Caco-2 (cell line): ENCODE data around the gene SDSL. TPM values are rescaled to one million over a fixed set of nuclear protein-coding genes. Genes with fewer than 3 reads are reported as not detected.

Experiments used
- BruUV-seq: library from RNA; stranded (reverse); fragments of 400-500 nt; replicated peaks from 2 replicates; lab custom pipeline; 2021; lab: Mats Ljungman, UMichigan
- CTCF ChIA-PET: fragments of 300-600 bp; sonication (Branson Sonifier 250); formaldehyde crosslinking; loops from one replicate; lab custom pipeline; 2022; ENCODE audit warnings: antibody characterized with exemption; lab: Charles Lee
- POLR2A ChIA-PET: fragments of 300-600 bp; sonication (Branson Sonifier 250); formaldehyde crosslinking; loops from one replicate; lab custom pipeline; 2022; ENCODE audit warnings: antibody characterized with exemption; lab: Charles Lee
- DNase-seq, 2 experiments: peaks; one replicate each; pipeline versions ENCODE4 v3.0.0 to v3.0.0-alpha.2; 2020 to 2022
- H3K27me3 ChIP-seq: replicated peaks from 2 replicates; pipeline ENCODE4 v1.6.0; 2011; ENCODE audit warnings: low read length; ENCODE audit not compliant: control insufficient read depth, insufficient read depth
- H3K36me3 ChIP-seq: 2 replicates; pipeline ENCODE4 v1.5.1; 2011; ENCODE audit warnings: low read length; ENCODE audit not compliant: control insufficient read depth, insufficient read depth
- H3K4me1 ChIP-seq: fragments of 250-450 bp; sonication (Bioruptor Pico); 2 replicates; pipeline ENCODE4 v1.5.1; 2020; ENCODE audit warnings: mild to moderate bottlenecking
- H3K4me3 ChIP-seq: 2 replicates; pipeline ENCODE4 v1.5.1; 2011; ENCODE audit warnings: low read depth, mild to moderate bottlenecking, control low read depth, low read length
- H3K9me3 ChIP-seq: fragments of 250-450 bp; sonication (Bioruptor Pico); 2 replicates; pipeline ENCODE4 v1.5.1; 2020; ENCODE audit warnings: mild to moderate bottlenecking, moderate library complexity
- H3K27ac Mint-ChIP-seq: one replicate; pipeline ENCODE4 v1.8.0; 2022; ENCODE audit warnings: mixed read lengths; ENCODE audit not compliant: unreplicated experiment
- H3K27me3 Mint-ChIP-seq: one replicate; pipeline ENCODE4 v1.8.0; 2022; ENCODE audit warnings: mixed read lengths; ENCODE audit not compliant: insufficient read depth, unreplicated experiment
- H3K36me3 Mint-ChIP-seq: one replicate; pipeline ENCODE4 v1.8.0; 2022; ENCODE audit warnings: mild to moderate bottlenecking, mixed read lengths; ENCODE audit not compliant: insufficient read depth, unreplicated experiment
- H3K4me1 Mint-ChIP-seq: one replicate; pipeline ENCODE4 v1.8.0; 2022; ENCODE audit warnings: low read depth, mixed read lengths; ENCODE audit not compliant: unreplicated experiment
- H3K4me3 Mint-ChIP-seq: one replicate; pipeline ENCODE4 v1.8.0; 2022; ENCODE audit warnings: mild to moderate bottlenecking, moderate library complexity, mixed read lengths; ENCODE audit not compliant: unreplicated experiment
- H3K9me3 Mint-ChIP-seq: one replicate; pipeline ENCODE4 v1.8.0; 2022; ENCODE audit warnings: mixed read lengths; ENCODE audit not compliant: unreplicated experiment
- intact Hi-C: fragments of 100-400 bp; cut with micrococcal nuclease; formaldehyde crosslinking; loops from one replicate; pipeline ENCODE4 v1.10.0; 2022; ENCODE audit not compliant: unreplicated experiment
- total RNA-seq: library from RNA; stranded (reverse); gene quantifications from 2 replicates; pipeline ENCODE4 v1.2.3, GENCODE V29; 2022
- TF ChIP-seq, protein P1 (sequence below), 2 experiments: fragments of 200-600 bp in 1 of 2; IDR thresholded peaks; 1 replicate in 1 of 2; 2 replicates in 1 of 2; pipeline versions ENCODE4 v1.5.1 to v1.8.0; 2011 to 2022; ENCODE audit warnings: antibody characterized with exemption in 1 of 2, control low read depth in 1 of 2, inconsistent platforms in 1 of 2, low read depth in 1 of 2, low read length in 1 of 2, mild to moderate bottlenecking in 1 of 2, moderate library complexity in 1 of 2; ENCODE audit not compliant: insufficient read depth in 1 of 2, severe bottlenecking in 1 of 2, unreplicated experiment in 1 of 2

Gene SDSL
- total RNA-seq, 1 experiment from 2014 or later, result 4.5 TPM

DNA sequence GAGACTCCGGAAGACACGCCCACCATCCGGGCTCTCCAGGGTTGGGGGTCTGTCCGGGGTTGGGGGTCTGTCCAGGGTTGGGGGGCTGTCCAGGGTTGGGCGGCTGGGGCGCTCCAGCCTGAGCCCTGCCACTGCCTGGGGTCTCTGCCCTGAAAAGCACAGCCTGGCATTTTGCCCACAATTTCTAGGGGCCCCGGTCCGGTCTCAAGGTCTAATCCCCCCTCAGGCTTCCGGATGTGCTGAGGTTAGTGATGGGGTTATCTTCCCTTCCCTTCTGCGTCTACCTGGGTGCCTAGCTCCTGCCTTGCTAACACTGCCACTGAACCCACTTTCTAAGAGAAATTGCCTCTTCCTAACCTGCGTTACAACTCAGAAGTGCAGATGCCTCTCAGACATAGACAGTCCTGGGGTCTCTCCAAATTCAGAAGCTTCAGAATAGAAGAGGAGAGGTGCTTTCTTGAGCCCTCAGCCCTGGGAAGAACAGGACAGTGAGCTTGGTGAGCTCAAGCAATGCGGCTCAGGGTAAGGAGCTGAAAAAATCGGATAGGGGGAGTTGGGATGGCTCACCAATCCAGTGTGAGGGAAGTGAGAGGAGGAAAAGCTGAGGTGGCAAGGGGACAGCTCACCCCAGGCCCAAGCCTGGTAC lies 43.8 kb downstream of the SDSL start:
- H3K36me3 ChIP-seq, result no peaks in the 10 kb centered on the region
- no peak overlapping the region for H3K4me3 ChIP-seq
- Mint-ChIP-seq H3K27me3 (peaks cover 26% of the 10 kb centered on the region), H3K4me3 (peak overlapping the region; percentile 44), H3K36me3 (no peaks in the 10 kb centered on the region), H3K27ac (no peak overlapping the region), H3K4me1 (peaks cover 9% of the 10 kb centered on the region), H3K9me3 (no peaks in the 10 kb centered on the region)
- H3K27me3 ChIP-seq, result peaks cover 5% of the 10 kb centered on the region
- BruUV-seq, result no TSS peak
- TF ChIP-seq, protein P1, sequence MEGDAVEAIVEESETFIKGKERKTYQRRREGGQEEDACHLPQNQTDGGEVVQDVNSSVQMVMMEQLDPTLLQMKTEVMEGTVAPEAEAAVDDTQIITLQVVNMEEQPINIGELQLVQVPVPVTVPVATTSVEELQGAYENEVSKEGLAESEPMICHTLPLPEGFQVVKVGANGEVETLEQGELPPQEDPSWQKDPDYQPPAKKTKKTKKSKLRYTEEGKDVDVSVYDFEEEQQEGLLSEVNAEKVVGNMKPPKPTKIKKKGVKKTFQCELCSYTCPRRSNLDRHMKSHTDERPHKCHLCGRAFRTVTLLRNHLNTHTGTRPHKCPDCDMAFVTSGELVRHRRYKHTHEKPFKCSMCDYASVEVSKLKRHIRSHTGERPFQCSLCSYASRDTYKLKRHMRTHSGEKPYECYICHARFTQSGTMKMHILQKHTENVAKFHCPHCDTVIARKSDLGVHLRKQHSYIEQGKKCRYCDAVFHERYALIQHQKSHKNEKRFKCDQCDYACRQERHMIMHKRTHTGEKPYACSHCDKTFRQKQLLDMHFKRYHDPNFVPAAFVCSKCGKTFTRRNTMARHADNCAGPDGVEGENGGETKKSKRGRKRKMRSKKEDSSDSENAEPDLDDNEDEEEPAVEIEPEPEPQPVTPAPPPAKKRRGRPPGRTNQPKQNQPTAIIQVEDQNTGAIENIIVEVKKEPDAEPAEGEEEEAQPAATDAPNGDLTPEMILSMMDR (IDR thresholded peaks at IDR 0.05; ENCODE audit: insufficient read depth in 1 of 2, low read depth in 1 of 2, low read length in 1 of 2, severe bottlenecking in 1 of 2, unreplicated experiment in 1 of 2), result no peak
- peaks cover 11% of the 10 kb centered on the region; the same call in 1 of the 2 replicates for H3K4me1 ChIP-seq
- no peak for DNase-seq
- no peaks in the 10 kb centered on the region for H3K9me3 ChIP-seq
- ChIA-PET POLR2A (interaction anchor here (0.6 kb wide), 1 partner anchor 131 kb away, joined by 14 read pairs; no protein-coding TSS in a partner anchor), CTCF (interaction anchor here (0.6 kb wide), 1 partner anchor 59 kb away, joined by 3 read pairs; no protein-coding TSS in a partner anchor)
- intact Hi-C loops, result loop anchor here (10.0 kb wide), 1 partner anchor 129 kb away; no protein-coding TSS in a partner anchor

DNA sequence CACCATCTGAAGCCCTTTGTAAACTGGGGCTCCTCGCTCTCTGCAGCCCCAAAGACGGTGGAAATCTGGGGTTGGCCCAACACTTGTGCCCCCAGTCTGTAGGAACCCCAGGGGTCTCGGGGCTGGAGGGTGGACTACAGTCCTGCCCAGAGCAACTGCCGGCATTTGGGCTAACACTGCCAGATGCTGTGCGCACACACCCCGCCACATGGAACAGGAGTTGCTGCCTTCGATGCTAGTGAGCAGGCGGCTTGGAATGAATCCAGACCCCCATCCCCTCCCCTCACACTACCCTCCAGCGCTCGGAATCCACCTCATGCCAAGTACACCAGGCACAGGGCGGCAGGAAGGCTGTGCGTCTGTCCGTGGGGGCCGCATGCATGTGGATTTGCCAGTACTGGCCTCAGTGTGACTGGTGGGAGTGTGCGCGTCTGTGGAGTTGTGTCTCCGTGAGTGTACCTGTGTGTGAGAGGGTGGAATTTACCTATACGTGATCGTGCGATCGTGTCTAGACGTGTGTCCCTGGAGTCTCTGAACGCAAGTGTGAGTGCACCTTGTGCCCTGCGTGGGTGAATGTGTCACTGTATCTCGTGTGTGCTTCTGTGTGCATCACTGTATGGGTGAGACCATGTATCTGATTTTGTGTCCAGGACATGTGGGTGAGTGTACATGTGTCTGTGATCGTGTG lies 44.4 kb downstream of the SDSL start:
- Histone ChIP-seq H3K4me3 (peak overlapping the region; percentile 55), H3K27me3 (peaks cover 5% of the 10 kb centered on the region), H3K9me3 (no peaks in the 10 kb centered on the region), H3K4me1 (peaks cover 11% of the 10 kb centered on the region; the same call in 1 of the 2 replicates), H3K36me3 (no peaks in the 10 kb centered on the region)
- Mint-ChIP-seq H3K9me3 (no peaks in the 10 kb centered on the region), H3K4me3 (peak overlapping the region; percentile 80), H3K27ac (no peak overlapping the region), H3K4me1 (peaks cover 9% of the 10 kb centered on the region), H3K36me3 (no peaks in the 10 kb centered on the region), H3K27me3 (peaks cover 26% of the 10 kb centered on the region)
- ChIA-PET POLR2A (interaction anchor here (0.6 kb wide), 1 partner anchor 131 kb away, joined by 14 read pairs; no protein-coding TSS in a partner anchor), CTCF (no interaction called here)
- BruUV-seq, result no TSS peak
- no peak for DNase-seq
- TF ChIP-seq, protein P1 (IDR thresholded peaks at IDR 0.05; ENCODE audit: insufficient read depth in 1 of 2, low read depth in 1 of 2, low read length in 1 of 2, severe bottlenecking in 1 of 2, unreplicated experiment in 1 of 2), result no peak
- intact Hi-C loops, result loop anchor here (10.0 kb wide), 1 partner anchor 128 kb away; no protein-coding TSS in a partner anchor

DNA sequence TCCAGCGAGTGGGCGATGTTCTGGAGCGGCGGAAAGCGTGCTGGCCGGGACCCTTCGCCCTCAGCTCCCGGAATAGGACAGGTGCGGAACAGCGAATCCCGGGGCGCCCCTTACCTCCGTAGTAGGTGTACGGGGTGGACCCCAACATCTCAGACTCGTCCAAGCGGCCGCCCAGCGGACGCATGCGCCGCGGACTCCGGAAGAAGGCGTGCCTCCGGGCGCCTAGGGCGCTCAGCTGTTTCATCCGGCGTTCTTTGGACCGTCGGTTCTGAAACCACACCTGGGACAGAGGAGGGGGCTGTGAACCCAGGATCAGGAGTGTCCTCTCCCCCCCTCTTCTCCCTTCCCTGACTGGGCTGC lies 44.9 kb downstream of the SDSL start:
- peak overlapping the region; percentile 80 for H3K4me3 Mint-ChIP-seq
- no TSS peak for BruUV-seq
- TF ChIP-seq, protein P1 (IDR thresholded peaks at IDR 0.05; ENCODE audit: insufficient read depth in 1 of 2, low read depth in 1 of 2, low read length in 1 of 2, severe bottlenecking in 1 of 2, unreplicated experiment in 1 of 2), result no peak
- CTCF ChIA-PET, result no interaction called here
- DNase-seq, result no peak
- no peaks in the 10 kb centered on the region for H3K9me3 Mint-ChIP-seq
- no peaks in the 10 kb centered on the region for H3K9me3 ChIP-seq
- intact Hi-C loops, result loop anchor here (10.0 kb wide), 1 partner anchor 128 kb away; no protein-coding TSS in a partner anchor
- no peak overlapping the region for H3K27ac Mint-ChIP-seq
- H3K27me3 ChIP-seq, result peaks cover 5% of the 10 kb centered on the region
- POLR2A ChIA-PET, result no interaction called here
- H3K36me3 ChIP-seq, result no peaks in the 10 kb centered on the region
- no peaks in the 10 kb centered on the region for H3K36me3 Mint-ChIP-seq
- peaks cover 11% of the 10 kb centered on the region; the same call in 1 of the 2 replicates for H3K4me1 ChIP-seq
- H3K4me3 ChIP-seq, result peak overlapping the region; percentile 55
- H3K4me1 Mint-ChIP-seq, result peaks cover 9% of the 10 kb centered on the region
- peaks cover 31% of the 10 kb centered on the region for H3K27me3 Mint-ChIP-seq
